Liver (tissue), 3 donors: ENCODE measurements around the gene CNRIP1.

Source experiments
- CTCF ChIP-seq: fragments of 150-350 bp; IDR thresholded peaks from 2 replicates; pipeline ENCODE4 v1.5.1; 2017; ENCODE audit warnings: improper control_type of control experiment, low read depth, low read length; ENCODE audit not compliant: missing input control
- RAD21 ChIP-seq, 2 donors: IDR thresholded peaks; 2 replicates each; pipeline ENCODE4 v1.6.1; 2016; ENCODE audit warnings: antibody characterized with exemption in 2 of 2, mild to moderate bottlenecking in 2 of 2
- SP1 ChIP-seq: IDR thresholded peaks from 2 replicates; pipeline ENCODE4 v1.6.1; 2018; ENCODE audit warnings: antibody characterized with exemption, mild to moderate bottlenecking
- YY1 ChIP-seq: IDR thresholded peaks from 2 replicates; pipeline ENCODE4 v1.6.1; 2016; ENCODE audit warnings: antibody characterized with exemption, mild to moderate bottlenecking
- donor health status: healthy.
- donor health status: healthy.

- TF ChIP-seq SP1: no peak
- TF ChIP-seq CTCF: no peak
- no peak for TF ChIP-seq RAD21 (IDR thresholded peaks at IDR 0.05)
- no peak for TF ChIP-seq YY1
Measured at GRCh38 chr2:68309426-68309825, 10.3 kb downstream of the CNRIP1 start.
